ENCODE data around the gene PSMC5. TPM values are rescaled to one million over a fixed set of nuclear protein-coding genes. Genes with fewer than 3 reads are reported as not detected.

The PSMC5 gene
- total RNA-seq, 1 experiment from 2014 or later: 152 TPM

DNA sequence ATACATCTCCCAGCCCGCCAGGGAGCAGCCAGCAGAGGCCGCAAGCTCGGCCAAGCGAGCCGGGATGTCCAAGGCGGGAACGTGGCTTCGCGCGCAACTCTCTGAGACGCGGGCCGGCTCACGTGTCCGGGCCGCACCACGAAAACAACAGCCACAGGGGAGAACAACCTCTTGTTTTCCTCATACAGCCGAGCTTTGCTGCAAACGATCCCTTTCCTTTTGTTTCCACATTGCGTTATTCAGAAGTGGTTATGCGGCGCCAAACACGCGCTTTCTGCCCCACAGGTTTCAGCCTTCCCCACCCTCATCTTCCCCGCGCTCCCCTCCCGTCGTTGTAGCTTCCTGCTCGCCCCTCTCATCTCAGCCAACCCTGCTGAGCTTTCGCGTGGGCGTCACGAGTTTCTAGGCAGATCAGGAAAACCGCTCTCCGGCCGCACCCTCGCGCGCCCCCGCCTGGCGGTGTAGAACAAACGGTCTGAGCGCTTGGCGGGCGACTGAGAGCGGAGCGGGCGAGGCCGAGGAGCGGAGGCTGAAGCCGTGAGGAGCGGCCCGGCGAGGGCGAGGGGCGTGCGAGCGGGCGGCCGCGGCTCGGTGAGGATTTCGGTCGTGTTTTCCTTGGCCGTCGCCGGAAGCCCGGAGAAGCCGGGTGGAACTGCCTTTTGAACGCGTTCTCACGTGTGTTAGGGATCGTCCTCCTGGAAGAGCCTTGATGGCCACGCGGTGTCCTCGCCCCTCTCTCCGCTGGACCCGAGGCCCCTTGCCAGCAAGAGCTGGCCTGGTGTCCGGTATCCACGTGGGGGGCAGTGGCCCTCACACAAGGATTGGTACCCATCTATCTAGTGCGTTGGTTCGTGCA lies 21.8 kb downstream of the PSMC5 start (continued):
- TF ChIP-seq, protein P1, sequence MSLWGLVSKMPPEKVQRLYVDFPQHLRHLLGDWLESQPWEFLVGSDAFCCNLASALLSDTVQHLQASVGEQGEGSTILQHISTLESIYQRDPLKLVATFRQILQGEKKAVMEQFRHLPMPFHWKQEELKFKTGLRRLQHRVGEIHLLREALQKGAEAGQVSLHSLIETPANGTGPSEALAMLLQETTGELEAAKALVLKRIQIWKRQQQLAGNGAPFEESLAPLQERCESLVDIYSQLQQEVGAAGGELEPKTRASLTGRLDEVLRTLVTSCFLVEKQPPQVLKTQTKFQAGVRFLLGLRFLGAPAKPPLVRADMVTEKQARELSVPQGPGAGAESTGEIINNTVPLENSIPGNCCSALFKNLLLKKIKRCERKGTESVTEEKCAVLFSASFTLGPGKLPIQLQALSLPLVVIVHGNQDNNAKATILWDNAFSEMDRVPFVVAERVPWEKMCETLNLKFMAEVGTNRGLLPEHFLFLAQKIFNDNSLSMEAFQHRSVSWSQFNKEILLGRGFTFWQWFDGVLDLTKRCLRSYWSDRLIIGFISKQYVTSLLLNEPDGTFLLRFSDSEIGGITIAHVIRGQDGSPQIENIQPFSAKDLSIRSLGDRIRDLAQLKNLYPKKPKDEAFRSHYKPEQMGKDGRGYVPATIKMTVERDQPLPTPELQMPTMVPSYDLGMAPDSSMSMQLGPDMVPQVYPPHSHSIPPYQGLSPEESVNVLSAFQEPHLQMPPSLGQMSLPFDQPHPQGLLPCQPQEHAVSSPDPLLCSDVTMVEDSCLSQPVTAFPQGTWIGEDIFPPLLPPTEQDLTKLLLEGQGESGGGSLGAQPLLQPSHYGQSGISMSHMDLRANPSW (CRISPR knock-in tag; conservative IDR thresholded peaks at IDR 0.05; ENCODE audit: low read depth): no peak

DNA sequence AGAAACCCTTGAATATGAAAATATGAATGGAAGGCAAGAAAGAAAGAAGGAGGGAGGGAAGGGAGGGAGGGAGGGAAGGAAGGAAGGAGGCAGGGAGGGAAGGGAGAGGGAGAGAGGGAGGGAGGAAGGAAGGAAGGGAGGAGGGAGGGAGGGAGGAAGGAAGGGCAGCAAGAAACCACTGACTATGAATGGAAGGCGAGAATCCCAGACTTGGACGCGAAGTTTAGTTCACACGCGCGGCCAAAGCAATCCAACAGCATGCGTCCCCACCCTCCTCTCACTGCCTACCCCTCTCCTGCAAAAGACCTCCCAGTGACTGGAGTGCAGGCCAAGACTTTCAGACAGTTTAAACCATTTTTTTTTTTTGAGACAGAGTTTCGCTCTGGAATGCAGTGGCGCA lies 23.2 kb downstream of the PSMC5 start:
- peaks cover 91% of the 10 kb centered on the region for H3K27me3 Mint-ChIP-seq (ENCODE audit: low read depth)
- ChIA-PET CTCF (interaction anchor here (1.7 kb wide), 1 partner anchor 16 kb away, joined by 5 read pairs; no protein-coding TSS in a partner anchor), POLR2A (no interaction called here)
- no peak overlapping the region for H3K27ac Mint-ChIP-seq
- TF ChIP-seq ELF4 (CRISPR knock-in tag; IDR thresholded peaks at IDR 0.05; ENCODE audit: low read depth): no peak
- DNase-seq (ENCODE audit: low spot score) (no peak), ATAC-seq (no peak)
- no peak overlapping the region for H3K4me3 Mint-ChIP-seq
- H3K36me3 Mint-ChIP-seq: peaks cover 6% of the 10 kb centered on the region
- peaks cover 12% of the 10 kb centered on the region for H3K9me3 Mint-ChIP-seq
- H3K4me1 Mint-ChIP-seq: no peaks in the 10 kb centered on the region

DNA sequence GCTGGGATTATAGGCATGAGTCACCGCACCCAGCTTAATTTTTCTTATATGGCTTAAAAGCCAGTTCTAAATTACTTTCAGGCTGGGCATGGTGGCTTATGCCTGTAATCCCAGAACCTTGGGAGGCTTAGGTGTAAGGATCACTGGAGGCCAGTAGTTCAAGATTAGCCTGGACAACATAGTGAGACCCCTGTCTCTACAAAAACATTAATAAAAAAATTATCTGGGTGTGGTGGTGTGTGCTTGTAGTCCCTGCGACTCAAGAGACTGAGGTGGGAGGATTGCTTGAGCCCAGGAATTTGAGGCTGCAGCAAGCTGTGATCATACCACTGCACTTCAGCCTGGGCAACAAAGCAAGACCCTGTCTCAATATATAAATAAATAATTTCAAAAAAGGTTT lies 26.0 kb downstream of the PSMC5 start:
- no peak for DNase-seq (ENCODE audit: low spot score)
- no peak for ATAC-seq
- H3K36me3 Mint-ChIP-seq: peaks cover under 1% of the 10 kb centered on the region
- H3K9me3 Mint-ChIP-seq: peaks cover 5% of the 10 kb centered on the region
- ChIA-PET POLR2A (no interaction called here), CTCF (no interaction called here)
- H3K27me3 Mint-ChIP-seq (ENCODE audit: low read depth): peaks cover 73% of the 10 kb centered on the region
- TF ChIP-seq RORB (CRISPR knock-in tag; IDR thresholded peaks at IDR 0.05) (no peak), CBFB (CRISPR knock-in tag; IDR thresholded peaks at IDR 0.05; ENCODE audit: low read depth) (no peak), ZNF423 (CRISPR knock-in tag; IDR thresholded peaks at IDR 0.05) (no peak), TEAD1 (CRISPR knock-in tag; IDR thresholded peaks at IDR 0.05) (no peak), ZNF219 (CRISPR knock-in tag; IDR thresholded peaks at IDR 0.05; ENCODE audit: borderline replicate concordance) (no peak), NR3C1 (CRISPR knock-in tag; conservative IDR thresholded peaks at IDR 0.05; ENCODE audit: low read depth) (no peak), ESRRA (CRISPR knock-in tag; IDR thresholded peaks at IDR 0.05; ENCODE audit: borderline replicate concordance) (no peak), NR1H2 (CRISPR knock-in tag; IDR thresholded peaks at IDR 0.05) (no peak)
- TF ChIP-seq, protein P2, sequence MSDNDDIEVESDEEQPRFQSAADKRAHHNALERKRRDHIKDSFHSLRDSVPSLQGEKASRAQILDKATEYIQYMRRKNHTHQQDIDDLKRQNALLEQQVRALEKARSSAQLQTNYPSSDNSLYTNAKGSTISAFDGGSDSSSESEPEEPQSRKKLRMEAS (CRISPR knock-in tag; IDR thresholded peaks at IDR 0.05): no peak
- TF ChIP-seq, protein P3, sequence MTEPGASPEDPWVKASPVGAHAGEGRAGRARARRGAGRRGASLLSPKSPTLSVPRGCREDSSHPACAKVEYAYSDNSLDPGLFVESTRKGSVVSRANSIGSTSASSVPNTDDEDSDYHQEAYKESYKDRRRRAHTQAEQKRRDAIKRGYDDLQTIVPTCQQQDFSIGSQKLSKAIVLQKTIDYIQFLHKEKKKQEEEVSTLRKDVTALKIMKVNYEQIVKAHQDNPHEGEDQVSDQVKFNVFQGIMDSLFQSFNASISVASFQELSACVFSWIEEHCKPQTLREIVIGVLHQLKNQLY (CRISPR knock-in tag; IDR thresholded peaks at IDR 0.05): no peak
- TF ChIP-seq, protein P4, sequence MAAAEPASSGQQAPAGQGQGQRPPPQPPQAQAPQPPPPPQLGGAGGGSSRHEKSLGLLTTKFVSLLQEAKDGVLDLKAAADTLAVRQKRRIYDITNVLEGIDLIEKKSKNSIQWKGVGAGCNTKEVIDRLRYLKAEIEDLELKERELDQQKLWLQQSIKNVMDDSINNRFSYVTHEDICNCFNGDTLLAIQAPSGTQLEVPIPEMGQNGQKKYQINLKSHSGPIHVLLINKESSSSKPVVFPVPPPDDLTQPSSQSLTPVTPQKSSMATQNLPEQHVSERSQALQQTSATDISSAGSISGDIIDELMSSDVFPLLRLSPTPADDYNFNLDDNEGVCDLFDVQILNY (CRISPR knock-in tag; IDR thresholded peaks at IDR 0.05): no peak
- no peak overlapping the region for H3K27ac Mint-ChIP-seq
- H3K4me1 Mint-ChIP-seq: no peaks in the 10 kb centered on the region
- no peak overlapping the region for H3K4me3 Mint-ChIP-seq

DNA sequence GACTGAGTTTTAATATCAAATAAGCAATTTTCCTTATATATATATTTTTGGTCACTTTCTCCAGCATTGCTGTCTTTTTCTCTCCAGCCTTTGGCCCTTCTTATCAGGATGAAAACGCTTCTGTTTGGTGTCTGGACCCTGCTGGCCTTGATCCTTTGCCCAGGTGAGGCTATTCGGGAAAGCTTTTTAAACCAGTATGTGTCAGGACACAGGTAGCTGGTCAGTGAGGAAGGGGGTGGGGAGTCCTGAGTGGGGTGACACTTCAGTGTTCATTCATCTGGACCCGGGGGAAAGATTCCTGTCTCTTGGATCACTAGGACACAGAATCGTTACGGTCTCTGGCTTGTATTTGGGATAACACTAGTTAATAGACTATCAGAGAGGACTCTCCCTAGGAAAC lies 27.5 kb downstream of the PSMC5 start:
- no peak overlapping the region for H3K4me3 Mint-ChIP-seq
- peaks cover 73% of the 10 kb centered on the region for H3K27me3 Mint-ChIP-seq (ENCODE audit: low read depth)
- H3K36me3 Mint-ChIP-seq: no peaks in the 10 kb centered on the region
- TF ChIP-seq ZNF423 (CRISPR knock-in tag; IDR thresholded peaks at IDR 0.05): no peak
- H3K9me3 Mint-ChIP-seq: 0 out of 2 replicates have a peak, but pooled peaks cover under 1% of the 10 kb centered on the region
- H3K27ac Mint-ChIP-seq: no peak overlapping the region
- ATAC-seq: no peak
- no peaks in the 10 kb centered on the region for H3K4me1 Mint-ChIP-seq
- DNase-seq (ENCODE audit: low spot score): no peak
- ChIA-PET POLR2A (no interaction called here), CTCF (no interaction called here)

All from WTC11 (cell line).